SK-N-MC (cell line): ENCODE data around the gene DSCAML1.

Experiments used
- DNase-seq: peaks from one replicate; pipeline ENCODE4 v3.0.0-alpha.2; 2011; ENCODE audit warnings: low read depth, low spot score
- H3K27ac ChIP-seq: fragments of 200-600 bp; sonication (generic); 2 replicates; pipeline ENCODE4 v1.5.1; 2016; ENCODE audit warnings: mixed run types
- H3K36me3 ChIP-seq: fragments of 200-600 bp; sonication (generic); 2 replicates; pipeline ENCODE4 v1.6.1; 2017; ENCODE audit warnings: antibody characterized with exemption, low read length, mixed read lengths; ENCODE audit not compliant: insufficient read depth
- H3K4me3 ChIP-seq: fragments of 200-600 bp; sonication (generic); 2 replicates; pipeline ENCODE4 v1.5.1; 2016
- H3K9ac ChIP-seq: fragments of 200-600 bp; sonication (generic); 2 replicates; pipeline ENCODE4 v1.8.0; 2017; ENCODE audit warnings: mixed run types, mixed read lengths; ENCODE audit not compliant: insufficient read length
- H3K9me3 ChIP-seq: fragments of 200-600 bp; sonication (generic); 2 replicates; pipeline ENCODE4 v1.6.1; 2017; ENCODE audit warnings: low read depth, mild to moderate bottlenecking, antibody characterized with exemption, low read length, moderate library complexity, mixed read lengths
- EZH2 ChIP-seq: fragments of 200-600 bp; sonication (generic); IDR thresholded peaks from one replicate; pipeline ENCODE4 v1.6.1; 2017; ENCODE audit warnings: antibody characterized with exemption
- FOXP2 ChIP-seq: optimal IDR thresholded peaks from 2 replicates; pipeline ENCODE3; 2011; ENCODE audit warnings: mild to moderate bottlenecking, moderate library complexity; ENCODE audit not compliant: insufficient read depth; ENCODE audit errors: extremely low read length, control extremely low read depth
- POLR2AphosphoS5 ChIP-seq: IDR thresholded peaks from 2 replicates; pipeline ENCODE4 v1.6.1; 2012; ENCODE audit warnings: mild to moderate bottlenecking, low read depth, low read length, borderline replicate concordance

The DSCAML1 gene

DNA sequence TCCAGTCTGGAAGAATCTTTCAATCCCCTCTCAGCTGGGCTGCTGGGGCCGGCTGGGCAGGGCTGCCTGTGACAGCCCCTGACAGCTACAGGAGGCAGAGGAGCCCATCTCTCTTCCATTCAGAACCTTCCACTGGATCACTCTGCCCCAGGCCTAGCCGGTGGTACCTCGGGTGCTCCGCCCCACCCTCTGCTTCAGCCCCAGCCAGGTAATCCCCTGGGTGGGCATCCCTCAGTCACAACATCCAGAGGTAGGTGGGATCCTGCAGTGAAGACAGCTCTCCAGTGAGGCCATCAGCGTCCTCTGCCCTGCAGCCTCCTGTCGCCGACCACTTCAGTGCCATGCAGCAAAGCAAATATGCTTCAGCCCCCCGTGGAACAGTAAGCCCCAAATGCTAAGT lies 223.7 kb downstream of the DSCAML1 start:
- no peak overlapping the region for H3K9ac ChIP-seq
- H3K4me3 ChIP-seq: no peak overlapping the region
- DNase-seq: no peak
- H3K27ac ChIP-seq: no peak overlapping the region
- no peaks in the 10 kb centered on the region for H3K36me3 ChIP-seq
- no peaks in the 10 kb centered on the region for H3K9me3 ChIP-seq
- TF ChIP-seq EZH2 (no peak), POLR2AphosphoS5 (no peak), FOXP2 (no peak)

DNA sequence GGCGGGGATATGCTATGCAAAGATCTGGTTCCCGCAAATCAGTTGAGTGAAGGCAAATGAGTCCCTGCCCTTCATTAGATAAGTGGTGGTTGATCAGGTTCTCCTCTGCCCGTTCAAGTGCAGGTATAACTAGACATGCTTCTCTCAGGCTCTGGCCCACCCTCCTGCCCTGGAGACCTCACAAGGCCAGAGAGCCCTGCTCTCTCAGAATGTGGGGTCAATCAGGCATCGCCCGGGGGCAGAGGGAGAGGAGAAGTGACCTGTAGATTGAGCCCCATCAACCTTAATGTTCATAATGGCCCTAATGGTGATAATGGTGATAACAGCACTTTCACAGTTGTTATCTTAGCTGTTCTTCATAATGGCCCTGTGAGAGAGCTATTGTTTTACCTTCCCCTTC lies 224.3 kb downstream of the DSCAML1 start:
- H3K4me3 ChIP-seq: no peak overlapping the region
- H3K9me3 ChIP-seq: no peaks in the 10 kb centered on the region
- H3K36me3 ChIP-seq: no peaks in the 10 kb centered on the region
- TF ChIP-seq EZH2: no peak
- no peak overlapping the region for H3K9ac ChIP-seq
- DNase-seq: no peak
- no peak overlapping the region for H3K27ac ChIP-seq

GRCh38 chr11:117572129-117572528 lies 224.9 kb downstream of the DSCAML1 start:
- no peak for TF ChIP-seq FOXP2
- TF ChIP-seq EZH2: no peak
- TF ChIP-seq POLR2AphosphoS5: no peak
- Histone ChIP-seq H3K4me3 (no peak overlapping the region), H3K9me3 (no peaks in the 10 kb centered on the region), H3K9ac (no peak overlapping the region), H3K27ac (no peak overlapping the region), H3K36me3 (no peaks in the 10 kb centered on the region)
- no peak for DNase-seq

DNA sequence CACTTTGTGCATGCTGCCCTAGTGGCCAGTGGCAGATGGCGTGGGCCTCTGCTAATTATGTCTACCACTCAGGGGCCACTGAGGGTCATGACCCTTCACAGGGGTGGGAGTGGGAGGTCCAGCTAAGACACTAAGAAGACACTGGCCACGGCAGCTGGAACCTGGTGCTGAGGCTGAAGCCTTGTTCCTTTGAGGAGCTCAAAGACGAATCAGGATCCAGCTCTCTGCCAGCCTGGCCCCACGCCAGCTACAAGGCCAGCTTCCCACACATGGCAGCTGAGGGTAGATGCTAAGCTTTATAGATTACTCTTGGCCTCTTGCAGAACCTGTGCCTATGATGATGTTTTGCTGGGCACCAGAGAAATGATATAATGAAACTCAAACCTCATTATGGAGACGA lies 226.3 kb downstream of the DSCAML1 start:
- Histone ChIP-seq H3K4me3 (no peak overlapping the region), H3K9me3 (no peaks in the 10 kb centered on the region), H3K36me3 (no peaks in the 10 kb centered on the region), H3K27ac (no peak overlapping the region), H3K9ac (no peak overlapping the region)
- TF ChIP-seq POLR2AphosphoS5: no peak
- no peak for TF ChIP-seq EZH2
- TF ChIP-seq FOXP2: no peak
- DNase-seq: no peak

DNA sequence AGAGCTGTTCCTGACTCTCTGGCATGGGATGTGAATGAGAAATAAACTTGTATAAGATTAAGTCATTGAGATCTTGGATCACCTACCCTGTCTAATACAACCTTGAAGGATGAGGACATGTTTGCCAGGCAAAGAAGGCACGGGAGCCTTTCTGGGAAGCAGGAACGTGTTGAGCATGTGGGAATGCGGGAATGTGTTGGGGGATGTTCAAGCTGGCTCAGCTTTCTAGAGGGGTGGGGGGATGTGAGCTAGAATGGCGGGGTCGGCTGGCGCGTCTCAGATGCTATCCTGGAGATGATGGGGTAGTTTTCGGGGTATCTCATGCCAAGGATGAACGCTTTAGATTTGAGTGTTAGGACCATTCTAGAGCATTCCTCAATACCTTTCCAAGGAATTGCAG lies 227.1 kb downstream of the DSCAML1 start:
- TF ChIP-seq POLR2AphosphoS5 (no peak), FOXP2 (no peak), EZH2 (no peak)
- DNase-seq: no peak
- Histone ChIP-seq H3K9ac (no peak overlapping the region), H3K9me3 (no peaks in the 10 kb centered on the region), H3K27ac (no peak overlapping the region), H3K4me3 (no peak overlapping the region), H3K36me3 (no peaks in the 10 kb centered on the region)

DNA sequence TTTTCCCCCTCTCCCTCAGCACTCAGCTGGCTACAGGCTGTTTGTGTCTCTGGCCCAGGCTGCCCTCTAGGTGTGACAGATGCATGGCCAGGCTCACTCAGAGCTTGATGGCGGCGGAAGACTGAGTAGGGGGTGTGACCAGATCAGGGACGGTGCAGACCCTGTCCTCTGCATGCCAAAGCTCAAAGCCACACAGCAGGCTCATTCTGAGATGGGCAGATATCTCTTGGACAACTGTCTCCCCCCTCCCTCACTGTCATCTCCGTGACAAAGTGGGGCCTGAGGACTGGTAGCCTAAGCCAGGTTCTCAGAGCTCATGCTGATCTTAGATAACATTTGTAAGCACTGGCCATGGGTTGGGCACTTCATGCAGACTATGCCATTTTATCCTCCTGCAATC lies 231.3 kb downstream of the DSCAML1 start:
- DNase-seq: no peak
- TF ChIP-seq EZH2 (no peak), FOXP2 (no peak), POLR2AphosphoS5 (no peak)
- H3K9ac ChIP-seq: no peak overlapping the region

DNA sequence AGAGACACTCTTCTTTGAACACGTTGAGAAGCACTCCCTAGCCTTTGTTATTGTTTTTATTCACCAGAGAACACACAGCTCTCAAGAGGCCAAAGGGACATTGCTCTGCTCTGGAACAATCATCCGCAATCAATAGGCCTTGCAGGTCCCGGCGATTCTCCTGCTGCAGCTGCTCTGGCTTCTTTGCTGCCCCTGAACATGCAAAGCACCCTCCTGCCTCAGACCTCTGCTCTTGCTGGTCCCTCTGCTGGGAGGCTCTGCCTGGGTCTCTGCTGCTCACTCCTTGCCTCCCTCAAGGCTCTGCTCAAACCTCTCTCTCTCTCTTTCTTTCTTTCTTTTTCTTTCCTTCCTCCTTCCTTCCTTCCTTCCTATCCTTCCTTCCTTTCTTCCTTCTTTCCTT lies 232.7 kb downstream of the DSCAML1 start:
- Histone ChIP-seq H3K9ac (no peak overlapping the region), H3K4me3 (no peak overlapping the region), H3K27ac (no peak overlapping the region), H3K9me3 (no peaks in the 10 kb centered on the region), H3K36me3 (no peaks in the 10 kb centered on the region)
- TF ChIP-seq EZH2: no peak
- DNase-seq: no peak

More for the DNA sequence above, 231.3 kb downstream of the DSCAML1 start:
- Histone ChIP-seq H3K9me3 (no peaks in the 10 kb centered on the region), H3K4me3 (no peak overlapping the region), H3K27ac (no peak overlapping the region), H3K36me3 (no peaks in the 10 kb centered on the region)

- Histone ChIP-seq H3K36me3 (no peaks in the 10 kb centered on the region), H3K9me3 (no peaks in the 10 kb centered on the region), H3K27ac (no peak overlapping the region), H3K4me3 (no peak overlapping the region), H3K9ac (no peak overlapping the region)
- TF ChIP-seq POLR2AphosphoS5 (no peak), EZH2 (no peak), FOXP2 (no peak)
- DNase-seq: no peak
Observed at GRCh38 chr11:117563556-117563955, 233.5 kb downstream of the DSCAML1 start.

DNA sequence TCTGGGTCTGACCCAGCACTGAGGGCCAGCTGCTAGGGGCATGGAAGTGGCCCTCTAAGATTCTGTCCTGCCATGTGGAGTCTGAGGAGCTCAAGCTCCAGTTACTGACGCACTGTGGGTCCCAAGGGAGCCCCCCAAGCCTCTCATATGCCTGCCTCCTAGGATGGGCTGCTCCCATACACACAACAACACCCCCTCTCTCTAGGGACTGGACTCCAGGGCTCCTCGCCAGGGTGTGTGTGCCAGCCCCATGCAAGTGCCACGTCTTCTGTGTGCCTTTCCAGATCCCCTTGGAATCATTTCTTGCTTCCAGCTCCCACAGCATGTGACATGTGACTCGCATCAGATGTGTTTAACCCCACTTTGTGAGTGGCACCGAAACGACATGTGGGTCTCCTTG lies 234.9 kb downstream of the DSCAML1 start:
- no peak for DNase-seq
- no peaks in the 10 kb centered on the region for H3K36me3 ChIP-seq
- no peak overlapping the region for H3K9ac ChIP-seq
- TF ChIP-seq POLR2AphosphoS5 (no peak), FOXP2 (no peak), EZH2 (no peak)
- no peak overlapping the region for H3K4me3 ChIP-seq
- no peak overlapping the region for H3K27ac ChIP-seq
- H3K9me3 ChIP-seq: no peaks in the 10 kb centered on the region
